Measurements from ENCODE around the gene ITPKB. TPM values are rescaled to one million over a fixed set of nuclear protein-coding genes. Genes with fewer than 3 reads are reported as not detected.
"Not testable (repeated sequence)": the region's sequence is repeated elsewhere in the genome, so short reads cannot be mapped to it uniquely, and the experiment has no call there.

ITPKB gene
- polyA plus RNA-seq, 2 donors: 6.5 to 8.1 TPM

DNA sequence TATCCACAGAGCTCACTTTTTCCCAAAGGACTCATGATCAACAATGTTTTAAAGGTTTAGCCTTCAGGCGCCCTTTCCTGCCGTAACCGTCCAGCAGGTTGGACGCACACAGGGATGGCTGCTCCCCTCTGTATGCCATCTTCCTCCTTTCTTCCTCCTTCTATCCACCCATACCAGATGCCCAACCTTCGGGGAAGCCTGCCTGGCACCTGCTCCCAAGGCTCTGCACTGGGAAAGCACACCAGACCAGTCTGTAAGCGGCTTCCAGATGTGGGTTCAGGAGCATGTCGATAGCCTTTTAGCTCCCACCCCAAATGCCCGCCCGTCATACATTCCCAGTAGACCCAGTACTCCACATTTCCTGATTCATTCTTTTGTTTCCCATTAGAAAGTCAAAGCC, 137.6 kb downstream of the ITPKB start:
- WGBS, 2 donors: 96 to 98% methylated on average over 9 of the region's 9 CpGs

DNA sequence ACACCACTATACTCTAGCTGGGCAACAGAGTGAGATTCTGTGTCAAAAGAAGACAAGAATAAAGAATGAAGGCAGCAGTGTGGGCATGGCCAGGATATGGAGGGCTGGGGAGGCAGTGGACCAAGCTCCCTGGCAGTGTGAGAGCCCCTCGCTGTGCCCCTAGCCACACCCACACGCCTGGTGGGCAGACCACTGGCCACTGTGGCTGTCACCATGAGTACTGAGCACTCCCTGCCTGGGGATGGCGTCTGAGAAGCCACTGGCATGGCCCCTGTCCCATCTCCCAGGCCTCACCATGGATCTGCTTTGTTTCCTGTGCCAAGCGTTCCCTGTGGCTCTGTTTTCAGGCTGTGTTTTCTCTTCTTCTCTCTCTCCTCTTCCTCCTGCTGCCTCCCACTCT, 138.8 kb downstream of the ITPKB start:
- H3K4me1 ChIP-seq (ENCODE audit: control insufficient read depth in 2 of 2, insufficient read depth in 2 of 2, low read length in 1 of 2): peaks cover 5 to 6% of the 10 kb centered on the region in 2 donors
- no peak overlapping the region for H3K27ac ChIP-seq (ENCODE audit: low read depth in 2 of 2, low read length in 1 of 2)
- no peak overlapping the region for H3K4me3 ChIP-seq (ENCODE audit: low read depth in 1 of 2, low read length in 2 of 2)
- H3K36me3 ChIP-seq (ENCODE audit: control insufficient read depth in 2 of 2, insufficient read depth in 2 of 2, low read length in 1 of 2): no peaks in the 10 kb centered on the region
- no peaks in the 10 kb centered on the region for H3K9me3 ChIP-seq (ENCODE audit: control insufficient read depth in 2 of 2, insufficient read depth in 1 of 2, low read depth in 1 of 2, low read length in 1 of 2)
- H3K27me3 ChIP-seq (ENCODE audit: control insufficient read depth in 1 of 2, insufficient read depth in 2 of 2, low read length in 2 of 2): no peaks in the 10 kb centered on the region
- 83 to 90% methylated on average over 4 of the region's 4 CpGs for WGBS, 2 donors

More for the DNA sequence above, 137.6 kb downstream of the ITPKB start:
- Histone ChIP-seq H3K9me3 (ENCODE audit: control insufficient read depth in 2 of 2, insufficient read depth in 1 of 2, low read depth in 1 of 2, low read length in 1 of 2) (no peaks in the 10 kb centered on the region), H3K36me3 (ENCODE audit: control insufficient read depth in 2 of 2, insufficient read depth in 2 of 2, low read length in 1 of 2) (no peaks in the 10 kb centered on the region), H3K27ac (ENCODE audit: low read depth in 2 of 2, low read length in 1 of 2) (no peak overlapping the region), H3K4me1 (ENCODE audit: control insufficient read depth in 2 of 2, insufficient read depth in 2 of 2, low read length in 1 of 2) (peaks cover 5 to 6% of the 10 kb centered on the region in 2 donors), H3K27me3 (ENCODE audit: control insufficient read depth in 1 of 2, insufficient read depth in 2 of 2, low read length in 2 of 2) (no peaks in the 10 kb centered on the region), H3K4me3 (ENCODE audit: low read depth in 1 of 2, low read length in 2 of 2) (no peak overlapping the region)

DNA sequence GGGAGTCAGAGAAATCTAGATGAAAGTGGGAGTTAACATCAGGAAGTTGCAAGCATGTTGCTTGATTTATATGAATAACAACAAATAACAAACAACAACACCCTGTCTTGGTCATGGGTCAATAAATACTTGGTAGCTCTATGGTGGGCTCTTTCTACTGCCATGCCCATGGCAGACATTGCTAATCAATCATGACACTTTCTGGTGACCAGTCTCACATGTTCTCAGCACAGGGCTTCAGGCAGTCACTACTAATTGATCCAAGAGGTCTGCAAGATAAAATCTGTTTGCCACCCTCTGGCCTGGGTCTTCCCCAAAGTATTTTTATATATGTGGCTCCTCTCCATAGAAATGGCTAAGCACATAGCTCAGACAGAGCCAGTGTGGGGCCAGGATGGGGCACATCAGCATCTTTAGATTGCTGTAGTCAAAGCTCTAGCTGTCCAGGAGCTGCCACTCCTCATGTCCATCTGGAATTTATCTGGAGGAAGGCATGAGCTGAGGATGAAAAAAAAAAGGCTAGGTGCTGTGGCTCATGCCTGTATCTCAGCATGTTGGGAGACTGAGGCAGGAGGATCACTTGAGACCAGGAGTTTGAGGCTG, 139.3 kb downstream of the ITPKB start:
- H3K36me3 ChIP-seq (ENCODE audit: control insufficient read depth in 2 of 2, insufficient read depth in 2 of 2, low read length in 1 of 2): no peaks in the 10 kb centered on the region
- H3K9me3 ChIP-seq (ENCODE audit: control insufficient read depth in 2 of 2, insufficient read depth in 1 of 2, low read depth in 1 of 2, low read length in 1 of 2): no peaks in the 10 kb centered on the region
- no peaks in the 10 kb centered on the region for H3K27me3 ChIP-seq (ENCODE audit: control insufficient read depth in 1 of 2, insufficient read depth in 2 of 2, low read length in 2 of 2)
- H3K4me3 ChIP-seq (ENCODE audit: low read depth in 1 of 2, low read length in 2 of 2): no peak overlapping the region
- no peak overlapping the region for H3K27ac ChIP-seq (ENCODE audit: low read depth in 2 of 2, low read length in 1 of 2)
- H3K4me1 ChIP-seq (ENCODE audit: control insufficient read depth in 2 of 2, insufficient read depth in 2 of 2, low read length in 1 of 2): peaks cover 5 to 6% of the 10 kb centered on the region in 2 donors

DNA sequence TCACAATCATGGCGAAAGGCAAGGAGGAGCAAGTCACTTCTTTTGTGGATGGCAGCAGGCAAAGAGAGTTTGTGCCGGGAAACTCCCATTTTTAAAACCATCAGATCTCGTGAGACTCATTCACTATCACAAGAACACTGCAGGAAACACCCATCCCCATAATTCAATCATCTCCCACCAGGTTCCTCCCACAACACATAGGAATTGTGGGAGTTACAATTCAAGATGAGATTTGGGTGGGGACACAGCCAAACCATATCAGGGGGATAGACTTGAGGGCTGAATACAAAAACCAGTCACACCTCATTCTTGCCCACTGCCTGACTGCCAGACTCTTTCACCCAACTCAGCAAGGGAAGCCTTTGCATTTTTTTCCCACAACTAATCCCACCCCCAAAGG, 140.1 kb downstream of the ITPKB start:
- WGBS, 2 donors: 87 to 91% methylated on average over 3 of the region's 3 CpGs
- not testable (repeated sequence) for H3K36me3 ChIP-seq (ENCODE audit: control insufficient read depth in 2 of 2, insufficient read depth in 2 of 2, low read length in 1 of 2); H3K9me3 ChIP-seq (ENCODE audit: control insufficient read depth in 2 of 2, insufficient read depth in 1 of 2, low read depth in 1 of 2, low read length in 1 of 2); H3K27me3 ChIP-seq (ENCODE audit: control insufficient read depth in 1 of 2, insufficient read depth in 2 of 2, low read length in 2 of 2); H3K27ac ChIP-seq (ENCODE audit: low read depth in 2 of 2, low read length in 1 of 2); H3K4me1 ChIP-seq (ENCODE audit: control insufficient read depth in 2 of 2, insufficient read depth in 2 of 2, low read length in 1 of 2); H3K4me3 ChIP-seq (ENCODE audit: low read depth in 1 of 2, low read length in 2 of 2)

DNA sequence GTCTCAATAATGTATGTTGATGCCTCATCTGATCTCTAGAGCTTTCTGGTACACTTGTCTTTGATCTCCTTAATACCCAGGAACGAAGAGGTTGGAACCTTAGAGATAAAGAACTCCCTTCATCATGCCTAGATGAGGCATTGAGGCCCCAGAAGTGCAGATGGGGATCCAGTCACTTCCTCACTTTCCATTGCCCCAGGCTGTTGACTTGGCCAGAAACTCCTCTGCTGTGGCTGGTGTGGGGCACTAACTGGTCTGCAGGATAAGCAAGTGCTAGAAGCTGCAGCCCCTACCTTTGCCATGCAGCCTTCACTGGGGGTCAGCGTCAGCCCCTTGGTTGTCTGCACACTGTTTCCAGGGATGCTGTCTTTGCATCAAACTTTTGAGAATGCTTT, 140.6 kb downstream of the ITPKB start:
- Histone ChIP-seq H3K9me3 (ENCODE audit: control insufficient read depth in 2 of 2, insufficient read depth in 1 of 2, low read depth in 1 of 2, low read length in 1 of 2) (no peaks in the 10 kb centered on the region), H3K36me3 (ENCODE audit: control insufficient read depth in 2 of 2, insufficient read depth in 2 of 2, low read length in 1 of 2) (no peaks in the 10 kb centered on the region), H3K4me1 (ENCODE audit: control insufficient read depth in 2 of 2, insufficient read depth in 2 of 2, low read length in 1 of 2) (peaks cover 1 to 5% of the 10 kb centered on the region in 2 donors), H3K27me3 (ENCODE audit: control insufficient read depth in 1 of 2, insufficient read depth in 2 of 2, low read length in 2 of 2) (no peaks in the 10 kb centered on the region), H3K27ac (ENCODE audit: low read depth in 2 of 2, low read length in 1 of 2) (no peak overlapping the region), H3K4me3 (ENCODE audit: low read depth in 1 of 2, low read length in 2 of 2) (no peak overlapping the region)
- 86 to 92% methylated on average over 2 of the region's 2 CpGs for WGBS, 2 donors

DNA sequence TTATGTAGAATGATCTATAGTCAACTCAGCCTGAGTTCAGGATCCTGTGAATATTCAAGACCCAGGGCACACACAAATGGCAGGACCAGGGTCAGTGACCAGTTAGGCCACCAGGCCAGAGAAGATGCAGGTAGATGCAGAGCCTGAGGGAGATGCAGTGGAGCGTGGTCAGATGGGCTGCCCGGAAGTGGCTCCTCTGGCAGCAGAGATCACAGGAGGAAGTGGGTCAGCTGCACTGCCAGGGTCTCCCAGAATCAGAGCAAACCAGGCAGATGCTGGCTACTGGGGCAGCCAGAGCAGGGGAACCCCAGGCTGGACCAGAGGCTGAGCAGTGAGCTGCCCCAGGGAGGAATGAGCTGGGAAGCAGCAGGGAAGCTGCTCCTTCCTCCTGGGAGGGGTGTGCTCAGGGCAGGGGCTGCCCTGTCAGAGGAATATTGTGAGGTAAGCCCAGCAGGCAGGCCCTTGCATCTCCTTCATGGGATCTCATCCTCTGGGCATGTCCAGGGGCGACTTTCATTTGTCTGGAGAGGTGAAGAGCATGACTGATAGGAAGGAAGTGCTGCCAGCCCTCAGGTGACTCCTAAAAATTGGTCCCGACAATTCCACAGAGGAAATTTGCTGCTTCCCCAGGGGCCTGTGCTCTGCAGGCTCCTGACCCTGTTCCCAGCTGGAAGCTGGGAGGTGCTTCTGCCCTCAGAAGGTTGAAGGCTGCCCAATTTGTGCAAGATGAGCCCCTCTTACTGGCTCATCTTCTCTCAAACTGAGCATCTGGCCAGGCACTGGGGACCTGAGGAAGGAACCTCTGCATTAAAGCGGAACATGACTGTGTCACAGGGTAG, 141.2 kb downstream of the ITPKB start:
- Histone ChIP-seq H3K36me3 (ENCODE audit: control insufficient read depth in 2 of 2, insufficient read depth in 2 of 2, low read length in 1 of 2) (no peaks in the 10 kb centered on the region), H3K4me1 (ENCODE audit: control insufficient read depth in 2 of 2, insufficient read depth in 2 of 2, low read length in 1 of 2) (peaks cover 0 to 5% of the 10 kb centered on the region in 2 donors), H3K4me3 (ENCODE audit: low read depth in 1 of 2, low read length in 2 of 2) (no peak overlapping the region), H3K27ac (ENCODE audit: low read depth in 2 of 2, low read length in 1 of 2) (no peak overlapping the region), H3K9me3 (ENCODE audit: control insufficient read depth in 2 of 2, insufficient read depth in 1 of 2, low read depth in 1 of 2, low read length in 1 of 2) (no peaks in the 10 kb centered on the region), H3K27me3 (ENCODE audit: control insufficient read depth in 1 of 2, insufficient read depth in 2 of 2, low read length in 2 of 2) (no peaks in the 10 kb centered on the region)
- 78 to 82% methylated on average over 5 of the region's 5 CpGs for WGBS, 2 donors

DNA sequence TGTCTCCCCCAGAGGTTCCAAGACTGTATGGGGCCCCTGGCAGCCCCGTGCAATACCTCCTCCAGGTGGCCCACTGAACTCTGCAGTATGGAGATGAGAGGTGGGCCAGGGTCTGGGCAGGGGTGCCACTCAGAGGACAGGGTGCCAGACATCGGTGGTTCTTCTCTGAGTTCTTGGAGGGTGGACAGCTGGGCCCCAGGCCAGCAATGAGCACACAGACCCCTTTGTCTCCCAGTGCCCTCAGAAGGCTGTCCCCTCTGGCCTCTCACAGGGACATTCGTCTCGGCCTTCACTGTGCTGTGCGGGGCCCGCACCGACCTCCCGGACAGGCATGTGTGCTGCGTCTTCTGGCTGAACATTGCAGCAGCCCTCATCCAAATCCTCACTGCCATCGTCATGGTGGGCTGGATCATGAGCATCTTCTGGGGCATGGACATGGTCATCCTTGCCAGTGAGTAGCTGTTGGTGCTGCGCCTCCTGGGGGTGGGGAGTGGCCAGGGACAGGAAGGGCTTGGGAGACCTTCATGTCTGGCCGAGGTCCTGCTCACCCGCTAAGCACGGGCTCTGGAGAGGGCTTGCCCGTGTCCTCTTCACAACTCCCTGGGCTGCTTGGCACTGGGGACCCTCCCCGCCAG, 142.4 kb downstream of the ITPKB start:
- Histone ChIP-seq H3K27me3 (ENCODE audit: control insufficient read depth in 1 of 2, insufficient read depth in 2 of 2, low read length in 2 of 2) (no peaks in the 10 kb centered on the region), H3K9me3 (ENCODE audit: control insufficient read depth in 2 of 2, insufficient read depth in 1 of 2, low read depth in 1 of 2, low read length in 1 of 2) (no peaks in the 10 kb centered on the region), H3K36me3 (ENCODE audit: control insufficient read depth in 2 of 2, insufficient read depth in 2 of 2, low read length in 1 of 2) (no peaks in the 10 kb centered on the region), H3K27ac (ENCODE audit: low read depth in 2 of 2, low read length in 1 of 2) (no peak overlapping the region), H3K4me1 (ENCODE audit: control insufficient read depth in 2 of 2, insufficient read depth in 2 of 2, low read length in 1 of 2) (no peaks in the 10 kb centered on the region), H3K4me3 (ENCODE audit: low read depth in 1 of 2, low read length in 2 of 2) (no peak overlapping the region)
- WGBS, 2 donors: 88% methylated on average over 16 of the region's 16 CpGs

DNA sequence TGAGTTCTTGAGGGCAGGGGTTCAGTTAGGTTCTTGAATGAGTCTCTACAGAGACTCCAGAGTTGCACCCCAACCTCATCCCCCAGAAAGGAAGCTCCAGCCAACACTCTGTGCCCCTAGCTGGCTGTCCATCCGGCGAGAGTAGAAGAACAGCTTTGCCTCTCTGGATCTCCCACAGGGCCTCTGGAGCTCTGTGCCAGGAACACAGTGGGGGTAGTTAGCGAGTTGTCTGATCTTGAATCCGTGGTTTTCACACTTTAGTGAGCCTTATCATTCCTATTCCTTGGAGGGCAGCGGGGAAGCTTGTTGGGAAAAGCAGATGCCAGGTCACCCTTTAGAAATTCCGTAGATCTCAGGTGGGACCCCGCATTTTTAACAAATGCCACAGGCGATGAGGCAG, 145.5 kb downstream of the ITPKB start:
- H3K4me3 ChIP-seq (ENCODE audit: low read depth in 1 of 2, low read length in 2 of 2): no peak overlapping the region
- H3K4me1 ChIP-seq (ENCODE audit: control insufficient read depth in 2 of 2, insufficient read depth in 2 of 2, low read length in 1 of 2): no peaks in the 10 kb centered on the region
- no peaks in the 10 kb centered on the region for H3K9me3 ChIP-seq (ENCODE audit: control insufficient read depth in 2 of 2, insufficient read depth in 1 of 2, low read depth in 1 of 2, low read length in 1 of 2)
- H3K27ac ChIP-seq (ENCODE audit: low read depth in 2 of 2, low read length in 1 of 2): no peak overlapping the region
- WGBS, 2 donors: 80 to 84% methylated on average over 8 of the region's 8 CpGs
- no peaks in the 10 kb centered on the region for H3K27me3 ChIP-seq (ENCODE audit: control insufficient read depth in 1 of 2, insufficient read depth in 2 of 2, low read length in 2 of 2)
- no peaks in the 10 kb centered on the region for H3K36me3 ChIP-seq (ENCODE audit: control insufficient read depth in 2 of 2, insufficient read depth in 2 of 2, low read length in 1 of 2)

DNA sequence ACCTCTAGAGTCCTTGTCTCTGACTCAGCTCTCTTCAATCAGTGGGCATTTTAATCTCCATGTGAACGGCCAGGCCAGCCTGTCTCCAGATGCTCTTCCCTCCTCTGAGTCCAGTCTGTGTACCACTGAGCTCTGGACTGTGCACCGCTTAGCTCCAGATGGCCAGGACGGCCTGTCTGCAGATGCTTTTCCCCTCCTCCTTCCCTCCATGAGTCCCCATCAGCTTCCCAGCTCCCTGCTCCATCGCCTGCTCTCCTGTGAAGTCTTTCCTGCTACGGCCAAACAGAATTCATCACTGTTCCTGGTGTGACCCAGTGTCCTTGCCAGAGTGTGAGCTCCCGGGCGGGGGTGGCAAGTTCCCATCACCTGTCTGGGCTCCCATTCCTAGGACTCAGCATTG, 148.5 kb downstream of the ITPKB start:
- no peaks in the 10 kb centered on the region for H3K27me3 ChIP-seq (ENCODE audit: control insufficient read depth in 1 of 2, insufficient read depth in 2 of 2, low read length in 2 of 2)
- H3K4me3 ChIP-seq (ENCODE audit: low read depth in 1 of 2, low read length in 2 of 2): no peak overlapping the region
- no peak overlapping the region for H3K27ac ChIP-seq (ENCODE audit: low read depth in 2 of 2, low read length in 1 of 2)
- 90 to 93% methylated on average over 7 of the region's 7 CpGs for WGBS, 2 donors
- H3K9me3 ChIP-seq (ENCODE audit: control insufficient read depth in 2 of 2, insufficient read depth in 1 of 2, low read depth in 1 of 2, low read length in 1 of 2): no peaks in the 10 kb centered on the region
- no peaks in the 10 kb centered on the region for H3K4me1 ChIP-seq (ENCODE audit: control insufficient read depth in 2 of 2, insufficient read depth in 2 of 2, low read length in 1 of 2)
- H3K36me3 ChIP-seq (ENCODE audit: control insufficient read depth in 2 of 2, insufficient read depth in 2 of 2, low read length in 1 of 2): no peaks in the 10 kb centered on the region

Data from esophagus (tissue), 2 donors.